Omental fat pad (tissue), 4 donors: ENCODE measurements around the gene APOL1. TPM values are rescaled to one million over a fixed set of nuclear protein-coding genes. Genes with fewer than 3 reads are reported as not detected.

Experiments used
- ATAC-seq: fragments of 150-250 bp; one replicate; pipeline ENCODE4 v1.9.1; 2016; ENCODE audit warnings: mild to moderate bottlenecking, moderate library complexity; ENCODE audit not compliant: low FRiP score
- DNase-seq: peaks from one replicate; pipeline ENCODE4 v3.0.0-alpha.2; 2019; ENCODE audit warnings: low spot score
- CTCF ChIP-seq, 3 donors: fragments of 450-650 bp; IDR thresholded peaks; one replicate each; pipeline ENCODE4 v1.5.1; 2016 to 2017; ENCODE audit warnings: antibody characterized with exemption in 3 of 3, mild to moderate bottlenecking in 3 of 3, moderate library complexity in 2 of 3
- total RNA-seq, 4 donors: library from RNA; depleted of rRNA; stranded (reverse); fragments of >200 nt; gene quantifications; one replicate each; pipeline ENCODE4 v1.1.0, GENCODE V29; 2016

The APOL1 gene
- total RNA-seq, 4 donors from 2014 or later, result 27.3 to 89.3 (median 65.3) TPM

GRCh38 chr22:36234919-36235318 is 18.0 kb upstream of the APOL1 start:
- DNase-seq (no peak), ATAC-seq (no peak)
- TF ChIP-seq CTCF (IDR thresholded peaks at IDR 0.05), result no peak

- ATAC-seq (no peak), DNase-seq (no peak)
- TF ChIP-seq CTCF (IDR thresholded peaks at IDR 0.05), result no peak
Observed at GRCh38 chr22:36235585-36235984, 17.3 kb upstream of the APOL1 start.

GRCh38 chr22:36236388-36237319 is 16.3 kb upstream of the APOL1 start:
- DNase-seq (no peak), ATAC-seq (no peak)
- no peak for TF ChIP-seq CTCF (IDR thresholded peaks at IDR 0.05)

- peak; percentile 15 for ATAC-seq
- no peak for TF ChIP-seq CTCF (IDR thresholded peaks at IDR 0.05)
- DNase-seq, result no peak
Observed at GRCh38 chr22:36237462-36238372, 15.2 kb upstream of the APOL1 start.

GRCh38 chr22:36238373-36239149 is 14.4 kb upstream of the APOL1 start:
- no peak for ATAC-seq
- no peak for DNase-seq
- no peak for TF ChIP-seq CTCF (IDR thresholded peaks at IDR 0.05)

GRCh38 chr22:36239150-36239400 is 13.9 kb upstream of the APOL1 start:
- ATAC-seq, result no peak
- no peak for TF ChIP-seq CTCF (IDR thresholded peaks at IDR 0.05)
- DNase-seq, result no peak
